A172 (cell line): ENCODE results near the gene LIF. TPM values are rescaled to one million over a fixed set of nuclear protein-coding genes. Genes with fewer than 3 reads are reported as not detected.

Source experiments
- total RNA-seq: library from RNA; depleted of rRNA; stranded (reverse); fragments of >200 nt; shearing (Covaris generic); gene quantifications from 2 replicates; pipeline ENCODE4 v1.2.3, GENCODE V29; 2014; rRNA removed

The LIF gene
- total RNA-seq, 1 experiment from 2014 or later, result 25.4 TPM

Other genes with a start within 250 kb of the LIF start
- gene HORMAD2, start 166.3 kb downstream of the LIF start, total RNA-seq, result not detected in 2 replicates
- gene OSM, start 20.1 kb upstream of the LIF start, total RNA-seq, result not detected in 2 replicates
- 12.8 and 20.8 TPM in 2 replicates for gene CASTOR1, start 42.7 kb upstream of the LIF start, total RNA-seq
- 12.1 and 17.0 TPM in 2 replicates for gene TBC1D10A, start 80.2 kb upstream of the LIF start, total RNA-seq
- gene SF3A1, start 110.1 kb upstream of the LIF start, total RNA-seq, result 25.1 and 39.8 TPM in 2 replicates
- gene CCDC157, start 110.2 kb upstream of the LIF start, total RNA-seq, result 1.1 and 1.2 TPM in 2 replicates
- 9.9 and 15.6 TPM in 2 replicates for gene RNF215, start 140.7 kb upstream of the LIF start, total RNA-seq
- gene SEC14L2, start 150.3 kb upstream of the LIF start, total RNA-seq, result 5.4 and 11.8 TPM in 2 replicates
- gene MTFP1, start 179.0 kb upstream of the LIF start, total RNA-seq, result 16.6 and 17.1 TPM in 2 replicates
- gene SEC14L3, start 225.3 kb upstream of the LIF start, total RNA-seq, result not detected in 2 replicates